ENCODE data around the gene BPIFB4. TPM values are rescaled to one million over a fixed set of nuclear protein-coding genes. Genes with fewer than 3 reads are reported as not detected.

The BPIFB4 gene
- total and polyA plus RNA-seq, 2 donors (not counting 3 experiments of a cell fraction or from before 2014, with no cell fraction given): not detected

GRCh38 chr20:33110147-33110825 lies 30.8 kb downstream of the BPIFB4 start:
- Histone ChIP-seq H3K79me2 (ENCODE audit: control insufficient read depth, insufficient read depth, low read length) (no peaks in the 10 kb centered on the region), H3K9me3 (replicated peaks; ENCODE audit: control insufficient read depth, insufficient read depth, low read length) (no peaks in the 10 kb centered on the region), H2AFZ (ENCODE audit: low read depth, low read length) (no peak overlapping the region), H3K4me2 (ENCODE audit: insufficient read depth, low read length) (no peak overlapping the region), H3K27ac (ENCODE audit: insufficient read depth, low read depth, low read length) (no peak overlapping the region), H3K9me1 (replicated peaks; ENCODE audit: control insufficient read depth, extremely low read depth, insufficient read depth, low read length) (no peaks in the 10 kb centered on the region), H3K4me1 (ENCODE audit: control insufficient read depth, extremely low read depth, insufficient read depth, low read length) (no peaks in the 10 kb centered on the region), H3K27me3 (ENCODE audit: control insufficient read depth in 2 of 2, insufficient read depth in 2 of 2, low read length in 2 of 2) (no peaks in the 10 kb centered on the region), H3K36me3 (ENCODE audit: control insufficient read depth in 2 of 2, extremely low read depth in 1 of 2, insufficient read depth in 2 of 2, low read length in 2 of 2) (no peaks in the 10 kb centered on the region), H3K4me3 (replicated peaks in 1 of 3; ENCODE audit: insufficient read depth in 1 of 3, low read depth in 1 of 3, low read length in 3 of 3) (no peak overlapping the region), H4K20me1 (replicated peaks; ENCODE audit: control insufficient read depth, extremely low read depth, insufficient read depth, low read length) (no peaks in the 10 kb centered on the region), H3K9ac (replicated peaks; ENCODE audit: extremely low read depth, insufficient read depth, low read length) (no peak overlapping the region)
- dilution Hi-C loops (cut with MboI; ENCODE audit: extremely low pct_ligation_motif_present, low sequenced_read_pairs) (no loop called here), intact Hi-C loops (cut with micrococcal nuclease) (no loop called here)
- POLR2A ChIA-PET: no interaction called here
- no TSS peak for BruUV-seq (replicated peaks)
- FAIRE-seq: no peak
- CTCF ChIA-PET: no interaction called here
- TF ChIP-seq MAX (IDR thresholded peaks at IDR 0.05; ENCODE audit: insufficient read depth, insufficient read length) (no peak), GATA2 (IDR thresholded peaks at IDR 0.05; ENCODE audit: insufficient read depth, insufficient read length, low read depth, low read length) (no peak), MYC (IDR thresholded peaks at IDR 0.05; ENCODE audit: low read depth, low read length) (no peak), JUN (IDR thresholded peaks at IDR 0.05; ENCODE audit: borderline replicate concordance, insufficient read depth, insufficient read length, low read depth) (no peak)
- TF ChIP-seq, protein P1, sequence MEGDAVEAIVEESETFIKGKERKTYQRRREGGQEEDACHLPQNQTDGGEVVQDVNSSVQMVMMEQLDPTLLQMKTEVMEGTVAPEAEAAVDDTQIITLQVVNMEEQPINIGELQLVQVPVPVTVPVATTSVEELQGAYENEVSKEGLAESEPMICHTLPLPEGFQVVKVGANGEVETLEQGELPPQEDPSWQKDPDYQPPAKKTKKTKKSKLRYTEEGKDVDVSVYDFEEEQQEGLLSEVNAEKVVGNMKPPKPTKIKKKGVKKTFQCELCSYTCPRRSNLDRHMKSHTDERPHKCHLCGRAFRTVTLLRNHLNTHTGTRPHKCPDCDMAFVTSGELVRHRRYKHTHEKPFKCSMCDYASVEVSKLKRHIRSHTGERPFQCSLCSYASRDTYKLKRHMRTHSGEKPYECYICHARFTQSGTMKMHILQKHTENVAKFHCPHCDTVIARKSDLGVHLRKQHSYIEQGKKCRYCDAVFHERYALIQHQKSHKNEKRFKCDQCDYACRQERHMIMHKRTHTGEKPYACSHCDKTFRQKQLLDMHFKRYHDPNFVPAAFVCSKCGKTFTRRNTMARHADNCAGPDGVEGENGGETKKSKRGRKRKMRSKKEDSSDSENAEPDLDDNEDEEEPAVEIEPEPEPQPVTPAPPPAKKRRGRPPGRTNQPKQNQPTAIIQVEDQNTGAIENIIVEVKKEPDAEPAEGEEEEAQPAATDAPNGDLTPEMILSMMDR (IDR thresholded peaks at IDR 0.05; ENCODE audit: extremely low read depth in 1 of 2, insufficient read depth in 1 of 2, low read depth in 1 of 2, low read length in 2 of 2): no peak
- DNase-seq (ENCODE audit: low read depth, low spot score): no peak
